ENCODE measurements around the gene SPEN. TPM values are rescaled to one million over a fixed set of nuclear protein-coding genes. Genes with fewer than 3 reads are reported as not detected.

Gene SPEN
- total RNA-seq, 2 experiments from 2014 or later: 65.1 to 65.2 TPM

GRCh38 chr1:15989776-15990175 lies 142.3 kb downstream of the SPEN start:
- DNase-seq: no peak
- H3K4me1 Mint-ChIP-seq: no peaks in the 10 kb centered on the region
- H3K27ac Mint-ChIP-seq: no peak overlapping the region
- no peaks in the 10 kb centered on the region for H3K36me3 Mint-ChIP-seq (ENCODE audit: low read depth)
- CTCF ChIA-PET: no interaction called here
- no peaks in the 10 kb centered on the region for H3K9me3 Mint-ChIP-seq
- H3K27me3 Mint-ChIP-seq: peaks cover 2% of the 10 kb centered on the region
- POLR2A ChIA-PET: no interaction called here
- H3K4me3 Mint-ChIP-seq: no peak overlapping the region

Other genes with a start within 250 kb of the SPEN start
- gene DDI2, start 230.2 kb upstream of the SPEN start, total RNA-seq: 10 to 100 TPM; 31.0 to 33.5 TPM
- gene PLEKHM2, start 163.4 kb upstream of the SPEN start, total RNA-seq: 10 to 100 TPM; 52.7 to 56.0 TPM
- gene SLC25A34, start 111.4 kb upstream of the SPEN start, total RNA-seq: 1 to 10 TPM; 1.8 to 2.2 TPM
- gene TMEM82, start 105.2 kb upstream of the SPEN start, total RNA-seq: not detected
- gene FBLIM1, start 88.9 kb upstream of the SPEN start, total RNA-seq: under 1 TPM in 1 of 2 experiments, not detected in 1; 0.12 TPM
- 1 to 10 TPM; 1.1 to 1.8 TPM for gene UQCRHL, start 40.1 kb upstream of the SPEN start, total RNA-seq
- 10 to 100 TPM; 34.8 to 38.8 TPM for gene ZBTB17, start 128.4 kb downstream of the SPEN start, total RNA-seq
- not detected for gene SRARP, start 156.5 kb downstream of the SPEN start, total RNA-seq
- not detected for gene HSPB7, start 170.3 kb downstream of the SPEN start, total RNA-seq
- gene CLCNKA, start 174.3 kb downstream of the SPEN start, total RNA-seq: not detected
- gene CLCNKB, start 196.1 kb downstream of the SPEN start, total RNA-seq: not detected
- 1 to 10 TPM in 1 of 2 experiments, under 1 TPM in 1; 0.67 to 1.1 TPM for gene FAM131C, start 225.9 kb downstream of the SPEN start, total RNA-seq

Data from activated CD4-positive, alpha-beta T cell treated with anti-CD3 and anti-CD28 coated beads, Interleukin-2, amount 10 ng/mL, durations not matched to agents 7 days and 5 days (primary cell).